Glomerular visceral epithelial cell (primary cell): ENCODE data around the gene MVB12B.

ENCODE experiments used
- DNase-seq: peaks from one replicate; pipeline ENCODE4 v3.0.0-alpha.2; 2016; ENCODE audit errors: extremely low spot score

MVB12B gene

DNA sequence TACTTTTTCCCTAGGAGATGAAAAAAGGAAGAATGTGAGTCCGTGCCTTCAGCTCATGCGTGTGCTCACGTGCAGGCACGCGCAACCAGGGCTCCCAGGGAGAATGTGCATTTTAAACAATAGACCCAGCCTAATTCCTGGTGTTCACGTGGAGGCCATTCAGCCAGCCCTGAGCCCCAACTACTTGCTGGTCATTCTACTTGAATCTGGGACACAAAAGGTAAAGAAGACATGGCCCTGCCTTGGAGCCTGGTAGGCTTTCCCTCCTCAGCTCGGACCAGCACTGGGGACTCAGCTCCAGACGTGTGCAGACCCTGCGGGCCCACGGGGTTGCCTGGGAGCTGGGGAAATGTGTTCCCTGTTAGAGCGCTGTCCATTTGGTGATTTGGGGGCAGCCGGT is 125.5 kb downstream of the MVB12B start:
- no peak for DNase-seq

DNA sequence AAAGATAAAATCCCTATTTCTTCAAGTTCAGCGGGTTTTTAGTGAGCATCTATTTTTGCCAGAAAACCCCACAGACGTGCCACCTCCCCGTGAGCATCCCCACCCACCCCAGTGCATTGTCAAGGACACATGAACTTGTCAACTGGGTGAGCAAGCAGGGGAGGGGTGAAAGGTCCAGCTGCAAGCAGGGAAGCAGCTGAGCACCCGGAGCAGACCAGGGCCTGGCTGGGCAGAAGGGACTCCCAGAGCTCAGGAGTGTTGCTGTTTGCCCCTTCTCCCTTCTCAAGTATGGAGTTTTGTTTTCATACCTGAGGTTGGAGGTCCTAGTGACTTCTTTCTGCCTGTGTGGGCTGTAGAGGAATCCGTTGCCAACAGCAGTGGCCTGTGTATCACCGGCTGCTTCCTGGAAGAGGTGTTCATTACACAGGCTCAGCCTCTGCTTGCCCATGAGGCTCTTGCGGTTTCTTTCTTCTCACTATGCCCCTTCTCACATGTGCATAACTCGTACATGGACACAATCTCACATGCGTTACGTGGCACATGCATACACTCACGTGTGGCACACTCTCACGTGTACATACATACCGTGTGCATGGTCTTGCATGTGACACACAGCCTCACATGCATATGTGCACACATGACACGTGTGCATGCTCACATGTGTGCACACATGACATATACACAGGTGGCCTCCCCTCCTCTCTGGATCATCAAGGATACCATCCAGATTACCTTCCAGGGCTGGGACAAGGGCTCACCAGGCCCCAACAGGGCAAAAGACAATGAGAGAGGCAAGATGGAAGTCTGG is 126.7 kb downstream of the MVB12B start:
- no peak for DNase-seq

GRCh38 chr9:126454215-126454614 is 127.6 kb downstream of the MVB12B start:
- no peak for DNase-seq

- DNase-seq, result no peak
These were observed 128.2 kb downstream of the MVB12B start for GRCh38 chr9:126454795-126455194.

GRCh38 chr9:126456441-126457174 is 130.0 kb downstream of the MVB12B start:
- DNase-seq, result no peak

DNA sequence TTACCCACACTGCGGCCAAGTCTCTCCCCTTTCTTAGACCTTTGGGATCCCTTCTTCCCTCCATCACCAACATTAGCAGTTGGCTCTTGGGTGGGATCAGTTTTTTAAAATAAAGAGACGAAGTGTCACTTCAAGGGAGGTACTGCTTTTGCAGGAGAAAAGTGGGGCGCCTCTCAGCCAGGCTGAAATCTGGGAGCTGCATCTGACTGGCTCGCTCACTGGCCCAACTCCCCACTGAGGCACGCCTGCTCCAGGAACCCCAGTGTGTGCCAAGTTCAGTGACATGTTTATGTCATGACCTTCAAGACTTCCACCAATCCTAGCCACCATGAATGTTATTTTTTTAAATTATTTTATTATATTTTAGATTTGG is 130.5 kb downstream of the MVB12B start:
- DNase-seq, result no peak

GRCh38 chr9:126457890-126458289 is 131.3 kb downstream of the MVB12B start:
- DNase-seq, result no peak

- DNase-seq, result no peak
These were observed 132.5 kb downstream of the MVB12B start for GRCh38 chr9:126459126-126459525.

- DNase-seq, result no peak
These were observed 132.9 kb downstream of the MVB12B start for GRCh38 chr9:126459546-126459945.

- no peak for DNase-seq
These were observed 133.6 kb downstream of the MVB12B start for GRCh38 chr9:126459965-126460843.

DNA sequence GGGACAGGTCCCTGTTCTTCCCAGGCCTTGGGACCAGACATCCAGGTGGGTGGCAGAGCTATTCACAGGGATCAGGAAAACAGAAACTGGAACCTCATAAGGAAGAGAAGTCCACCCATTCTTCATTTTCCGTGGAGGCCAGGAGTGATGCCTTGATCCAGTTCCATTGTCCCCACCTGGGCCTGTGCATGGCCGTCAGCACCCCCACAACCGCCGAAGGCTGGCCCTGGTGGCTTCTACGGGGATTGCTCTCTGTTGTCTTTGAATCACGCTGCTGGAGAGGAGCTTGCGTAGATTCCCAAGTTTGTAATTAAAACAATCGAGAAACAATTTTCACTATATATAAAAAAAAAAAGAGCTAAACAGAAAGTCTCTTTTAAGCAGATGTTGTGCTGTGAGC is 134.4 kb downstream of the MVB12B start:
- DNase-seq, result no peak

DNA sequence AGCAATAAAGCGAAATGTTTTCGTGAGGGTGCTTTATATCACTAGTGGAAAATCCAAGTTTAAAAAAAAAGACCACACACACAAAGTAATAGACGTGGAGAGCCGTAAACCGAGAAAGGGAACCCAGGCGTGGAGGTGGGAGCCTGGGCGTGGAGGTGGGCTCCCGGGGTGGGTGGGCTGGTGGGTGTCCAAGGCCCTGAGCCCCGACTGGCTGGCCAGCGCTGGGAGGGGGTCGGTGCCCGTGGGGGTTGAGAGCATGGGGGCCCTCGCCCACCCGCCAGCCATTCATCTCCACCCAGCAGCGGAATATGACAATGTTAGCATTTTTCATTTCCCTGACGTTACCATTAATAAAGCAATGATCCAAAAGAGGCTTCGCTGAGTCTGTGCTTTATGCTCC is 135.0 kb downstream of the MVB12B start:
- DNase-seq, result no peak

- DNase-seq, result no peak
These were observed 136.0 kb downstream of the MVB12B start for GRCh38 chr9:126462617-126463016.

DNA sequence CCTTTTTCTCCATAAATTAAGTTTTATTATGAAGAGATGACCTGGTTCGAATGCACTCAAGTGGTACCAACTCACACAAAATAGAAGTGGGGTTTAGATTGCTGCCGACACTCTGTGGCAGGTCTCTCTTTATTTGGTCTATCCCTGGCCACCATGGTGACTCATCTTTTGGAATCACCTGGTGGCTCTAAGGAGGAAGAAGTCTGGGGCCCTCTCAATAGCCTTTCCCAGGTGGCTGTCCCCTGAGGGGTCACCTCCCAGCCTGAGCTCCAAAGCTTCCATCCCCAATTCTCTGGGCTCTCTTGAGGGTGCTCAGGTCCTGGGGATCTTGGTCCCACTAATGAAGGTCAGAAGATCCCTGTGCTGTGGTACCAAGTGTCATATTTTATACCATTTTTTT is 136.8 kb downstream of the MVB12B start:
- DNase-seq, result no peak

- no peak for DNase-seq
These were observed 138.2 kb downstream of the MVB12B start for GRCh38 chr9:126464694-126465441.

- no peak for DNase-seq
These were observed 139.3 kb downstream of the MVB12B start for GRCh38 chr9:126465977-126466376.

- no peak for DNase-seq
These were observed 141.7 kb downstream of the MVB12B start for GRCh38 chr9:126468141-126468825.

GRCh38 chr9:126470241-126470993 is 143.8 kb downstream of the MVB12B start:
- DNase-seq, result no peak

DNA sequence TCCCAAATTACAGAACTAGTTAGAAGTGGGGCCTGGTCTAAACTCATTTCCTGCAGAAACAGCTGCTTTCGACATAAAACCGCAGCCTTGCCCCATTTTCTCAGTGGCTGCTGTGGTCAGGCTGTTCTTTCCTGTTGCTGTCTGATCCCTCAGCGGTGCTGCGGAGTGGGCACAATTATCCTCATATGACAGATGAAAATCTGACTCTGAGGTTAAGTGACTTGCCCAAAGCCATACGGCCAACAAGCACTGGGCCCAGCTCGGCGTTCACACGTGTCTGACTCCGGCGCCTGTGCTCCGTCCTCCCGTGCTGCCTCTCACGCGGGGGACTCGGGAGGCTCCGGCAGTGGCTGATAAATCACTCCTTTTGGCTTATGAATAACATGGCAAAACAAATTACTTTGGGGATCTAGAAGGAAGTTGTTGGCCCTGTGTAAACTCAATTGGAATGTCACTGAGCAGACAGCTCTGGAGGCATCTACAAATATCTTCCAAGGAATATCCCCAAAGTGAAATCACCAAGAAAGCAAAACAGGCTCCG is 144.5 kb downstream of the MVB12B start:
- DNase-seq, result no peak
